Inflammatory macrophage treated with lipopolysaccharide for 4 hours (primary cell): ENCODE results near the gene NEDD4L.
"Not testable (repeated sequence)": the region's sequence is repeated elsewhere in the genome, so short reads cannot be mapped to it uniquely, and the experiment has no call there.

ENCODE experiments used
- DNase-seq: peaks from one replicate; pipeline ENCODE4 v3.0.0-alpha.2; 2020

NEDD4L gene

GRCh38 chr18:58272779-58273435 is 228.9 kb downstream of the NEDD4L start:
- DNase-seq: no peak

- DNase-seq: no peak
Measured at GRCh38 chr18:58275176-58275575, 231.2 kb downstream of the NEDD4L start.

GRCh38 chr18:58276789-58277739 is 233.0 kb downstream of the NEDD4L start:
- no peak for DNase-seq

GRCh38 chr18:58279504-58280175 is 235.6 kb downstream of the NEDD4L start:
- no peak for DNase-seq

GRCh38 chr18:58280191-58280590 is 236.2 kb downstream of the NEDD4L start:
- no peak for DNase-seq

- DNase-seq: not testable (repeated sequence)
Measured at GRCh38 chr18:58282872-58283271, 238.8 kb downstream of the NEDD4L start.

GRCh38 chr18:58284699-58285448 is 240.8 kb downstream of the NEDD4L start:
- DNase-seq: no peak

- DNase-seq: no peak
Measured at GRCh38 chr18:58285449-58286130, 241.6 kb downstream of the NEDD4L start.

- no peak for DNase-seq
Measured at GRCh38 chr18:58286632-58287352, 242.8 kb downstream of the NEDD4L start.

- no peak for DNase-seq
Measured at GRCh38 chr18:58287353-58288274, 243.6 kb downstream of the NEDD4L start.

- peak; percentile 38 for DNase-seq
Measured at GRCh38 chr18:58288921-58289797, 245.1 kb downstream of the NEDD4L start.

- no peak for DNase-seq
Measured at GRCh38 chr18:58290116-58290695, 246.2 kb downstream of the NEDD4L start.

- DNase-seq: no peak
Measured at GRCh38 chr18:58291131-58291530, 247.1 kb downstream of the NEDD4L start.

- DNase-seq: no peak
Measured at GRCh38 chr18:58292638-58293037, 248.6 kb downstream of the NEDD4L start.

- DNase-seq: no peak
Measured at GRCh38 chr18:58297198-58297597, 253.2 kb downstream of the NEDD4L start.

GRCh38 chr18:58298251-58299134 is 254.5 kb downstream of the NEDD4L start:
- DNase-seq: no peak

GRCh38 chr18:58299135-58299473 is 255.1 kb downstream of the NEDD4L start:
- no peak for DNase-seq

GRCh38 chr18:58299936-58300335 is 255.9 kb downstream of the NEDD4L start:
- no peak for DNase-seq
